Activated CD4-positive, alpha-beta T cell treated with anti-CD3 and anti-CD28 coated beads for 1 hour (primary cell): ENCODE measurements around the gene TSSK6.
A peak's percentile ranks its signal among the peaks of the same experiment; 100 is the strongest.

Experiments
- DNase-seq: peaks from one replicate; pipeline ENCODE4 v3.0.0-alpha.2; 2020

TSSK6 gene

DNA sequence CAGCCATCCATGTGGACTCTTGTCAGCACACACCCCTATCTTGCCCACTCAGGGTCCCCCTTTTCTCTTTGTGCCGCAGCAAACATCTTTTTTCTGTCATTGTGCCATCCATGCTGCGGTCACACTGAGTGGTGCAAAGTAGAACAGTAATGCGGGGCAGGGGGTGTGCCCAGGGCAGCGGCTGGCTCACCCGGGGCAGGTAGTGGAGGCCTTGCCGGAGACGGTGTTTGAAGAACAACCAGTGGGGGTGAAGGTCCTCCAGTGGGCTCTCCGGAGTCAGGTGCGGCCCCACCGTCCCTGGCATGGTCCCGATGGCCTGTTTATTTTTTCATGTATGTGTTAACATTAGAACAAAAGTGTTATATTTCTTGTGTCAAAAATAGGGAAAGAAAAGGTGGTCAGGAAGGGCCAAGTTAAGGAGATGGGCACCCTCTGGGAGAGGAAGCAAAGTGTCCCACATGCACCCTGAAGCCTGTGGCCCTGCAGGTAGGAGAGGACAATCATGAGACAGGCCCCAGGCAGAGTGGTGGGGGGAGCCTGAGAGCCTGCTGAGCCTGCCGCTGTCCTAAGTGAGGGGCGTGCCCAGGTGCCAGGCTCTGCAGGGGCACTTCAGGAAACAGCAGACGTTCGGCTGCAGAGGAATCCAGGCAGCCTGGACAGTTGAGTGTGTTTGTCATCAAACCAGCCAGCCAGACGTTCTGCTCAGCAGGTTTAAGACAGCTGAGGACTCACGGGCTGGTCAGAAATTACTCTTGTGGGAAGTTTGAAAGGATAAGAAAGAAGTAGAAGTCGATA is 12.3 kb downstream of the TSSK6 start:
- DNase-seq = no peak

GRCh38 chr19:19502281-19502680 is 13.1 kb downstream of the TSSK6 start:
- no peak for DNase-seq

DNA sequence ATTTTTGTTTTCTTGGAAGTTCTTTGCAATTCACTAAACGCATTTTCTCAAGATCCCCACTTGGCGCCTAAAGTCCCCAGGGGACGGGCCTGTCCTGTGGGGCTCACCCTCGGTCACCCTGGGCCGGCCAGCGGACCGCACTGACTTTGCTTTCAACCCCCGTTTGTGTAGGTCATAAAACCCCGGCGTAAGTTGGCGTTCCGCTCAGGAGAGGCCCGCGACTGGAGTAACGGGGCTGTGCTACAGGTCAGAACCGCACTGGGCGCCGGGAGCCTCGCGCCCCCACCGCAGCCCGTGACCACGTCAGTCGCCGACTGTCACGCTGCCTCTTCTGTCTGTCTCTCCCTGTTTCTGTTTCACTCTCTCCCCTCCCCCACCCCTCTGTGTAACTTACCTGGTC is 13.6 kb downstream of the TSSK6 start:
- no peak for DNase-seq

- no peak for DNase-seq
Measured at GRCh38 chr19:19500975-19501644, 14.2 kb downstream of the TSSK6 start.

DNA sequence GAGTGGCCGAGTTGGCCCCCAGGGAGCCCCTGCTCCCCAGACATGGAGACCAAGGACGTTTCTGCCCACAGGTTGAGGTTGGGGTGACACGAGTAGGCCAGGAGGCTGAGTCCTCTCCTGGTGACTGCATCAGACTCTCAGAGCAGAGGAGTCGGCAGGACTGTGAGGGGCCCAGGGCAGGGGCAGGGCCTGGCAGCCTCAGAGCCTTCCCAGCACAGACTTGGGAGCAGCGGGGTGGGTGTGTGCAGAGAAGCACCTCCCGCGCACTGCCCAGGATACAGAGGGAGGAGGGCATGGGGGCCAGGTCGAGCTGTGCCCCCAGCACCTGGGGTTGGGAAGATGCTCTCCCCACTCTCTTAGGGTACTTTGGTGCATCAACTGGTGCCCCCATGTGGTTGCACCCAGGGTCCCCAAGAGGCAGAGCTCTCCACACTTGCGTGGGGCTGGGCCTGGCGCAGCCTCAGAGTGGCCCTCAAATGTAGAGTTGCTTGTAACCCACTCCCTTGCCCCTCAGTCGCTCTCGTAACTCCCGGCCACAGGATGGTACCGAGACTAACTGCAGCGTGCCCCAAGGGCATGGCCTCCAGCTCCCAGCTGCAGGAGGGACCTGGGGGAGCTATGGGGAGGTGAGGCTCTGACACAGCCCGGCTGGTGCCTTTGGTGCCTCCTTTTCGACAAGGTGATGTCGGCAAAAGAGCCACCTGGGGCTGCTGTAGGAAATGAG is 15.9 kb downstream of the TSSK6 start:
- DNase-seq = no peak

- no peak for DNase-seq
Measured at GRCh38 chr19:19498255-19498991, 16.9 kb downstream of the TSSK6 start.

GRCh38 chr19:19495614-19496603 is 19.4 kb downstream of the TSSK6 start:
- no peak for DNase-seq

- no peak for DNase-seq
Measured at GRCh38 chr19:19493841-19494546, 21.4 kb downstream of the TSSK6 start.

GRCh38 chr19:19492026-19492610 is 23.2 kb downstream of the TSSK6 start:
- no peak for DNase-seq

DNA sequence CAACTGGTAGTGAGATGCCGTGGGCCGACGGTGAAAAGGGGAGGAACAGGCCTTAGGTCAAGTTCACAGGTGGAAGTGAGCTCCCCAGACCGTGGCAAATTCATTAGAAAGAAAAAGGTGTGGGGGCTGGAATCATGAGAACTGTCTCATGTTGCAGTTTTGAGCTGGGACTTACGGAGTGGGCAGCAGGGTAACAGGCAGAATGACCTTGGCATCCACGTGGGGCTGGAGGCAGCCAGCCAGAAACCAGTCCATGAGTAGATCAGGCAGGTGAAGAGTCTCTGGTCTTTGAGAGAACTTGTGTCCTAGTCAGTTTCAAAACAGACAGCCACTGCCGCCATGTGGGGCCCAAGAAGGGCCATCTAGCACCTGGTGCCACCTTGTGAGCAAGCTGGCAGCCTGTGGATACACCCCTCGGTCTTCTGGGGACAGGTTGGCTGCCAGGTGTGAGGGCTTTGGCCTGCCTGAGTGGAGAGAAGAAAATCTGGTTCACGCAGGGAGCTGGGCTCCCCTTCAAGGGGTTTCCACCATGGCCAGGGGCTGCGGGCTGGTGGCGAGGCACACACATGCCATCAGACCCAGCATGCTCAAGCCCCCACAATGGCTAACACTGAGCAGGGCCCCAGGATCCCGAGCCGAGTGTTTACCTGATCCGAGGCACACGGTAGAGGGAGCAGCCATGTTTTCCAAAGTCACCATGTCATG is 23.9 kb downstream of the TSSK6 start:
- DNase-seq = no peak

DNA sequence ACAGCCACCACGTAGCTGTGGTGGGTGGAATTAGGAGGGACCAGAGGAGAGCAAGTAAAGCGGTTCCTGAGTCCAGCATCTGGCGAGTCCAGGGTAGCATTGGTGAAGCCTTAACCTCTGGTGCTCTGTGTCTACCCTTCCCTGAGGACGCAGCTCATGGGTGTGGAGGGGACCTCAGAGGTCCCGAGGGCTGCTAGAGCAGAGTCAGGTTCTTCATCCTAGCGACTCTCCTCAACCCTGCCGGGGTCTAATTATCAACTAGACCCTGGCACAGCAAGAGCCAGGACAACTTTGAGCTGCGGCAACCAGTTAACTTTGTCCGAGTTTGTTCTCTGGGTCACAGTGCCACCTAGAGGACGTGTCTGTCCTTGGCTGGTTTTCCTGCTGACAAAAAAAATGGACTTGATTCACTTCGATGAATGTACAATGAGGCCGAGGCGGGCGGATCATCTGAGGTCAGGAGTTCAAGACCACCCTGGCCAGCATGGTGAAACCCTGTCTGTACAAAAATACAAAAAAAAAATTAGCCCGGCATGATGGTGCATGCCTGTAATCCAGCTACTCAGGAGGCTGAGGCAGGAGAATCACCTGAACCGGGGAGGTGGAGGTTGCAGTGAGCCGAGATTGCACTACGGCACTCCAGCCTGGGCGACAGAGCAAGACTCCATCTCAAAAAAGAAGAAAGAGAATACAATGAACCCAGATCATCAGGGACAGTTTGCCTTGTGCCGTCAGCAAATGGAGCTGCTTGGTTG is 25.0 kb downstream of the TSSK6 start:
- peak; percentile 70 for DNase-seq

GRCh38 chr19:19489804-19490204 is 25.5 kb downstream of the TSSK6 start:
- DNase-seq = no peak

- peak; percentile 81 for DNase-seq
Measured at GRCh38 chr19:19488875-19489690, 26.3 kb downstream of the TSSK6 start.

GRCh38 chr19:19487950-19488874 is 27.1 kb downstream of the TSSK6 start:
- no peak for DNase-seq

DNA sequence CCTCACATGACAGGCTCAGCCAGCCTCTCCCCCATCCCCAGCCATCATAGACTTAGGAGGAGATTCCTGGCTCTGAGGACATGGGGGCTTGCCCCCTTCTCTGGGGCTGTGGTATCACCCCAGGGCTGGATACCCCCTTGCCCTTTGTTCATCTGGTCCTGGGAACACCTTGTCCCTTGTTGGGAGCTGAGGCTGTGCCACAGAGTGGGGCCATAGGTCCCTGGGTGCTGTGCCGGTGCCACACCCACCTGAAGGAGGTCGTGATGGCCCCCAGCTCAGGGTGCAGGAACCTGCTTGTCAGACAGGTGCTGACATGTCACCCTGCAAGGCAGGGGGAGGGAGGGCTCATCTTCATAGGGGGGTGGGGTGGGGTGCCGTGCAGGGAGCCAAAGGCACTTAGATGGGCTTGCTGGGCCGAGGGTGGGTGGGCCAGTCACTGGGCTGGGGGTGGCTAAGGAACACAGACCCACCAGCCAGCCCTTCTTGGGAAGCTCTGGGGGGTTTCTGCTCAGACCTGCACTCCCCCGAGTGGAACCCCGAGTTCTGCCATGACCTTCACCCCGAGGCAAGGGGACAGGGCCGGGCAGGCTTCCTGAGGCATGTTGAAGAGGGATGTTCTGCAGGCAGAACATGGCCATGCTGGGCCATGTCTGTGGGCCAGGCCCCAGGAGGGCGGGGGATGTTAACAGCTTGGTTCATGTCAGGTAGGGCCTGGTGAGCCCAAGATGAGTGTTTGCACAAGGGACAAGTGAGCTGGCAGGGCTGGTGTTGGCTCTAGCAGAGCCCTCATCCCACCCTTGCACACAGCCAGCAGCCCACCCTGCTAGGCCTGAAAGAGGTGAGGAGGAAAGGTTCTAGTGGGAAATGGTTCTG is 28.0 kb downstream of the TSSK6 start:
- DNase-seq = no peak
